ENCODE results near the gene FAM149B1.

FAM149B1 gene

DNA sequence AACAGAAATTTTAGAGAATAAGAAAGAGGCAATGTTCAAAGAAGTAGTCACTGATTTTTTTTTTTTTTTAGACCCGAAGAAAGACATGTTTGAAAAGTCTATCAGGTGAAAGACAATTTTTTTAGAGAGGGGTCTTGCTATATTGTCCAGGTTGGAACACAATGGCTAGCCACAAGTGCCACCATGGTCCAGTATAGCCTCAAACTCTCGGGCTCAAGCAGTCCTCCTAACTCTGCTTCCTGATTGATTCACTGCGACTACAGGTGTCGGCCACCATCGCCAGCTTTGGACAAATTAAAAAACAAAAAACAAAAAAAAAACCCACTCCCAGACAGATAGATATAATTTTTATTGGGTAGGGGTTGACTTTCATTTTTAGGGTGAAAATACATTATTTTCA, 22.3 kb downstream of the FAM149B1 start:
- Histone ChIP-seq H2AFZ (ENCODE audit: low read depth, low read length) (no peak overlapping the region), H3K4me3 (ENCODE audit: low read length) (no peak overlapping the region), H3K9me3 (ENCODE audit: low read length) (no peaks in the 10 kb centered on the region), H3K36me3 (ENCODE audit: insufficient read depth, low read length) (peaks cover 21% of the 10 kb centered on the region), H3K27me3 (ENCODE audit: insufficient read depth, low read length) (no peaks in the 10 kb centered on the region), H3K4me1 (ENCODE audit: insufficient read depth, low read length) (no peaks in the 10 kb centered on the region)

DNA sequence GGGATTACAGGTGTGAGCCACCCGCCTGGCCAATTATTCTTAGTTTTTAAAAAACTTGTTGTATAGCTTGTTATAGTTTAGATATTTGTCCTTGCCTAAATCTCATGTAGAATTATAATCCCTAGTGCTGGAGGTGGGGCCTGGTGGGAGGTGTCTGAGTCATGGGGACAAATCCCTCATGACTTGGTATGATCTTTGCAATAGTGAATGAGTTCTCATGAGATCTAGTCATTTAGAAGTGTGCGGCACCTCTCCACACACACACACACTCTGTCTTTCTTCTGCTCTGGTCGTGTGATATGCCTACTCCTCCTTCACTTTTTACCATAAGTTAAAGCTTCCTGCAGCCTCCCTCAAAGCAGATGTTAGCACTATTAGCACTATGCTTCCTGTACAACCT, 37.2 kb downstream of the FAM149B1 start:
- H2AFZ ChIP-seq (ENCODE audit: low read depth, low read length): no peak overlapping the region
- H3K27me3 ChIP-seq (ENCODE audit: insufficient read depth, low read length): no peaks in the 10 kb centered on the region
- peaks cover 8% of the 10 kb centered on the region for H3K9me3 ChIP-seq (ENCODE audit: low read length)
- H3K4me3 ChIP-seq (ENCODE audit: low read length): no peak overlapping the region
- H3K4me1 ChIP-seq (ENCODE audit: insufficient read depth, low read length): no peaks in the 10 kb centered on the region
- peaks cover 25% of the 10 kb centered on the region for H3K36me3 ChIP-seq (ENCODE audit: insufficient read depth, low read length)

DNA sequence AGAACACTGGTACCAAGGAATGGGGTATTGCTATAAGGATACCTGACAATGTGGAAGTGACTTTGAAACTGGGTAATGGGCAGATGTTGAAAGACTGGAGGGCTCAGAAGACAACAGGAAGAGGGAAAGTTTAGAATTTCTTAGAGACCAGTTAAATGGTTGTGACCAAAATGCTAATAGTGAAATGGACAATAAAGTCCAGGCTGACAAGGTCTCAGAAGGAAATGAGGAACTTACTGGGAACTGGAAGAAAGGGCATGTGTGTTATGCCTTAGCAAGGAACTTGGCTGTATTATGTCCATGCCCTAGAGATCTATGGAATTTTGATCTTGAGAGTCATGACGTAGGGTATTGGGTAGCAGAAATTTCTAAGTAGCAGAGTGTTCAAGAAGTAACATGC, 38.0 kb downstream of the FAM149B1 start:
- no peak overlapping the region for H2AFZ ChIP-seq (ENCODE audit: low read depth, low read length)
- peaks cover 28% of the 10 kb centered on the region for H3K36me3 ChIP-seq (ENCODE audit: insufficient read depth, low read length)
- no peak overlapping the region for H3K4me3 ChIP-seq (ENCODE audit: low read length)
- H3K27me3 ChIP-seq (ENCODE audit: insufficient read depth, low read length): no peaks in the 10 kb centered on the region
- H3K4me1 ChIP-seq (ENCODE audit: insufficient read depth, low read length): no peaks in the 10 kb centered on the region
- peaks cover 8% of the 10 kb centered on the region for H3K9me3 ChIP-seq (ENCODE audit: low read length)

DNA sequence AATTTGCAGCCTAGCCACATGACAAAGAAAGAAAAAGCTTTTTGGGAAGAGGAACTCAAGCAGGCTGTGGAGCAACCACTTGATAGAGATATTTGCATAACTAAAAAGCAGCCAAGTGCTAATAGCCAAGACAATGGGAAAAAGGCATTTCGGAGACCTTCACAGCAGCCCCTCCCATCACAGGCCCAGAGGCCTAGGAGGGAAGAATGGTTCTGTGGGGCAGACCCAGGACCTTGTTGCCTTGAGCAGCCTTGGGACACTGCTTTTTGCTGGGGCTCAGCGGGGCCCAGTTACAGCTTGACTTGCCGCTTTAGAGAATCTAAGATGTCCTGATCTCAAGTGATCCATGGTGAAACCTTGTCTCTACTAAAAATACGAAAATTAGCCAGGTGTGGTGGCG, 38.5 kb downstream of the FAM149B1 start:
- H2AFZ ChIP-seq (ENCODE audit: low read depth, low read length): no peak overlapping the region

DNA sequence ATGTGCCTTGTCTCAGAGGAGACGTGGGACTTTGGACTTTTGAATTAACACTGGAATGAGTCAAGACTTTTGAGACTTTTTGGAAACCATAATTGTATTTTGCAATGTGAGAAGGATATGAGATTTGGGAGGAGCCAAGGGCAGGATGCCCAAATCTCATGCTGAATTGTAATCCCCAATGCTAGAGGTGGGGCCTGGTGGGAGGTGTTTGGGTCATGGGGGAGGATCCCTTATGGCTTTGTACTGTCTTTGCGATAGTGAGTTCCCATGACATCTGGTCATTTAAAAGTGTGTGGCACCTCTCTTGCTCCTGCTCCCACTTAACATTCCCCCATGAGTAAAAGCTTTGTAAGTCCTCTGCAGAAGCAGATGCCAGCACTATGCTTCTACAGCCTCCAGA, 40.0 kb downstream of the FAM149B1 start:
- no peak overlapping the region for H3K4me3 ChIP-seq (ENCODE audit: low read length)
- no peak overlapping the region for H2AFZ ChIP-seq (ENCODE audit: low read depth, low read length)
- H3K4me1 ChIP-seq (ENCODE audit: insufficient read depth, low read length): no peaks in the 10 kb centered on the region
- H3K36me3 ChIP-seq (ENCODE audit: insufficient read depth, low read length): peaks cover 32% of the 10 kb centered on the region
- H3K9me3 ChIP-seq (ENCODE audit: low read length): peaks cover 8% of the 10 kb centered on the region
- H3K27me3 ChIP-seq (ENCODE audit: insufficient read depth, low read length): no peaks in the 10 kb centered on the region

More for the DNA sequence above, 38.5 kb downstream of the FAM149B1 start:
- Histone ChIP-seq H3K4me3 (ENCODE audit: low read length) (no peak overlapping the region), H3K27me3 (ENCODE audit: insufficient read depth, low read length) (no peaks in the 10 kb centered on the region), H3K9me3 (ENCODE audit: low read length) (peaks cover 8% of the 10 kb centered on the region), H3K36me3 (ENCODE audit: insufficient read depth, low read length) (peaks cover 32% of the 10 kb centered on the region), H3K4me1 (ENCODE audit: insufficient read depth, low read length) (no peaks in the 10 kb centered on the region)

DNA sequence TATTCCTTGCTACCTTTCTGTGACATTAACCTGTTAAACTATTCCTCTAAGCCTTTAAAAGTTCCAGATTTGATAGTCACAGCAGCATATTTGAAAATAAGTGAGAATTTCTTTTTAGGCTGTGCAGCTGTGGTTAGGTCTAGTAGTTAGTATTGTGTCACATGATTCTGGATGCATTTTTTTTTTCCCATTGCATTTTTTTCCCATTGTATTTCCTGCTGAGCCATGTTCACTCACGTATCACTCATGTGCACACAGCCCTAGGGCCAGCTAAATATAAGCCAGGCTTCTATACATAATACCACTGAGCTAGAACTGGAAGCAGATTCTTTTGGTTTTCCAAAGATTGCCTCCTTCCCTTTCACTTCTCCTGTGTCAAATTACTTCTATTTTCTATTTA, 41.8 kb downstream of the FAM149B1 start:
- Histone ChIP-seq H2AFZ (ENCODE audit: low read depth, low read length) (no peak overlapping the region), H3K9me3 (ENCODE audit: low read length) (peaks cover 8% of the 10 kb centered on the region), H3K27me3 (ENCODE audit: insufficient read depth, low read length) (no peaks in the 10 kb centered on the region), H3K36me3 (ENCODE audit: insufficient read depth, low read length) (peaks cover 28% of the 10 kb centered on the region), H3K4me1 (ENCODE audit: insufficient read depth, low read length) (no peaks in the 10 kb centered on the region), H3K4me3 (ENCODE audit: low read length) (no peak overlapping the region)

DNA sequence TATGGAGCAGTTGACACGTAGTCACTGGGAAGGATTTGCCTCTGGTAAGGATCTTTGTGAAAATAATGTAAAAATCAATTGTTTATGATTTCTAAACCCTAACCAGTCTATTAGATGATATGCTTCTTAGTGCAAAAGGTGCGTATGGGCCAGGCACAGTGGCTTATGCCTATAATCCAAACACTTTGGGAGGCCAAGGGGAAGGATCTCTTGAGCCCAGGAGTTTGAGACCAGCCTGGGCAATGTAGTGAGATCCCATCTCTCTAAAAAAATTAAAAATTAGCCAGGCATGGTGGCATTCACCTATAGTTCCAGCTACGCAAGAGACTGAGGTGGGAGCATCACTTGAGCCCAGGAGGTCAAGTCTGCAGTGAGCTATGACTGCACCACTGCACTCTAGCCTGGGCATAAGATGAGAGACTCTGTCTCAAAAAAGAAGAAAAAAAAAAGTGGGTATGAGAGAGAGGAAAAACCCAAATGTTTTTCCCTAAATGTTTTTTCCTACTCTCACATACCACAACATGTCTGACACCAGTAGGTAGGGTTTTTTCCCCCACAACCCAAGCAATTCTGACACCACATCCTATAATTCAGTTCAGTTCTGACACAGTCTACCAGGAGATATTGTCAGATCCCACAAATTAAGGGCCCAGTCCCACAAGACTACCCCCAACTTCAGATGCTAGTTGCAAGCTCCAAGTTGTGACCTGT, 42.6 kb downstream of the FAM149B1 start:
- Histone ChIP-seq H3K27me3 (ENCODE audit: insufficient read depth, low read length) (no peaks in the 10 kb centered on the region), H2AFZ (ENCODE audit: low read depth, low read length) (no peak overlapping the region), H3K4me3 (ENCODE audit: low read length) (no peak overlapping the region), H3K36me3 (ENCODE audit: insufficient read depth, low read length) (peaks cover 29% of the 10 kb centered on the region), H3K9me3 (ENCODE audit: low read length) (peaks cover 8% of the 10 kb centered on the region), H3K4me1 (ENCODE audit: insufficient read depth, low read length) (no peaks in the 10 kb centered on the region)

DNA sequence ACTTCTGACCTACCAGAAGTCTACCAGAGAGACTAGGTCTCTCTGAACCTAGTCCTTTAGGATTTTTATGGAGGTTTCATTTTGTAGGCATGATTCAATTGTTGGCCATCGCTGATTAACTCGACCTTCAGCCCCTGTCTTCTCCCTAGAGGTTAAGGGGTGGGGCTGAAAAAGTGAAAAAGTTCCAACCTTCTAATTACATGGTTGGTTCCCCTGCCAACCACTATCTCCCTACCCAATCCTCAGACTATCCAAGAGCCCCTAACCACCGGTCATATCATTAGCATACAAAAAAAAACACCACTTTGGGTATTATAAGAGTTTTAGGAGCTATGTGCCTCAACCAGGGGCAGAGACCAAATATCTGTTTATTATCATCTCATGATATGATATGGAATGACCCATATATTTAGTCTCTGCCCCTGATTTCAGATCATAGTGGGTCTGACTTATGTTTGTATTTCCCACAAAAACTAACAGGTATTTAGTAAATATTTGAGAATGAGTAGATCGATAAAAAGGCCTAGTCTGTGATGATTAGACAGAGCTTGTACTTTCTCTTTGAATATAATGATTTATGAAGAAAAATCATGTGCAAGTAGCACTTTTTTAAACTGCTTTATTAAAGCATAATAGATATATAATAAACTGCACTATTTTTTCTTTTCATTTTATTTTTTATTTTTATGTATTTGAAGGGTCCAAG, 43.3 kb downstream of the FAM149B1 start:
- Histone ChIP-seq H3K36me3 (ENCODE audit: insufficient read depth, low read length) (peaks cover 35% of the 10 kb centered on the region), H3K4me3 (ENCODE audit: low read length) (no peak overlapping the region), H3K4me1 (ENCODE audit: insufficient read depth, low read length) (no peaks in the 10 kb centered on the region), H2AFZ (ENCODE audit: low read depth, low read length) (no peak overlapping the region), H3K27me3 (ENCODE audit: insufficient read depth, low read length) (no peaks in the 10 kb centered on the region), H3K9me3 (ENCODE audit: low read length) (peaks cover 6% of the 10 kb centered on the region)

DNA sequence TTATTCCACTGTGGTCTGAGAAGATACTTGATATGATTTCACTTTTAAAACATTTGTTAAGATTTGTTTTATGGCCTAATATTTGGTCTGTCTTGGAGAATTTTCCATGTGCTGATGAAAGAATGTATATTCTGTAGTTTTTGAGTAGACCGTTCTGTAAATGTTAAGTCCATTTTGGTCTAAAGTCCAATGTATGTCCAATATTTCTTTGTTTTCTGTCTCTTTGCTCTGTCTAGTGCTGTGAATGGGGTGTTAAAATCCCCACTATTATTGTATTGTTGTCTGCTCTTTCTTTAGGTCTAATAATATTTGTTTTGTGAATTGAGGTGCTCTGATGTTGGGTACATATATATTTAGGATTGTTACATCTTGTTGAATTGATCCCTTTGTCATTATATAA, 47.8 kb downstream of the FAM149B1 start:
- Histone ChIP-seq H3K4me3 (ENCODE audit: low read length) (no peak overlapping the region), H3K27me3 (ENCODE audit: insufficient read depth, low read length) (no peaks in the 10 kb centered on the region), H2AFZ (ENCODE audit: low read depth, low read length) (no peak overlapping the region), H3K36me3 (ENCODE audit: insufficient read depth, low read length) (peaks cover 52% of the 10 kb centered on the region), H3K9me3 (ENCODE audit: low read length) (peaks cover 2% of the 10 kb centered on the region), H3K4me1 (ENCODE audit: insufficient read depth, low read length) (no peaks in the 10 kb centered on the region)

DNA sequence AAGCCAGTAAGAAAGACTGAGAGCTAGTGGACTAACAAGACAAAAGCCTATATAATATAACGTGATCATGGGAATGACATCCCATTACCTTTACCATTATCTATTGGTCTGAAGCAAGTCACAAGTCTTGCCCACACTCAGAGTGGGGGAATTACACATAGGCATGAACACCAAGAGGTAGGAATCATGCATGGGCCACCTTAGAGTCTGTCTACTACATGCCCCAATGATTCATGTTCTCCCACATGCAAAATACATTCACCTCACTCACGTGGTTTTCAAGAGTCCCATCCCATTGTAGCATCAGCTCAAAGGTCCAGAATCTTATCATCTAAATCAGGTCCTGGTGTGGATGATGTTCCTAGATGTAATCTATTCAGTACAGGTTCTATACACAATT, 49.7 kb downstream of the FAM149B1 start:
- no peaks in the 10 kb centered on the region for H3K4me1 ChIP-seq (ENCODE audit: insufficient read depth, low read length)
- H3K4me3 ChIP-seq (ENCODE audit: low read length): no peak overlapping the region
- no peak overlapping the region for H2AFZ ChIP-seq (ENCODE audit: low read depth, low read length)
- H3K9me3 ChIP-seq (ENCODE audit: low read length): peaks cover 2% of the 10 kb centered on the region
- H3K27me3 ChIP-seq (ENCODE audit: insufficient read depth, low read length): no peaks in the 10 kb centered on the region
- peaks cover 50% of the 10 kb centered on the region for H3K36me3 ChIP-seq (ENCODE audit: insufficient read depth, low read length)

DNA sequence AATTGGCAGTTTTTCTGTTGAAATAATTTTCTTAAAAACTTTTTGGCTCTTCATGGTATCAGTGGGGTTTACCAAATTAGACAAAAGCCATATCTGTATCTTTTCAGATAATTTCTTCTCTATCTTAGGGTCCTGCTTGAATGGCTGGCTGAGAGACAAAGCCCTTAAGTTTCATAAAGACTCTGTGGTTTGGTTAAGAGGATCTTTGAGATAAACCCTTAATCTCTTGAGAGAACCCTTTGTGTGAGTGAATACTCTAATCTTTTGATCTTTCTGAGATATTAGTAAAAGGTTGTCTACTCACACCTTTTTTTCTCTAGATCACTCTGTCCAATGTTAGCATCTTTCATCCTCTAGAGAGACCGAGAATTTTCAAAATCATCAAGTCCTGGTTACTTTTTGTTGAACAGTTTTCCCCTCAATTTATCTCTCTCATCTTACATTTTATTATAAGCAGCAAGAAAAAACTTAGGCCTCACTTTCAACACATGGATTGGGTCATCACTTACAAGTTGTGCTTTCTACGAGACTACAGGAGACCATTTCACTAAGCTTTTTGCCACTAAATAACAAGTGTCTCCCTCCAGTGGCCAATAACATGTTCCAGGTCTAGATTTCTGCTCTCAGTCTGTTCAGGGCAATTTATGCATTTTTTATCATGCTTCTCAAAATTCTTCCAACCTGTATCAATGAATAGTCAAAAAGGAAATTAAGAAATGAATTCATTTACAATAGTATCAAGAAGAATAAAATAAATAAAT, 50.7 kb downstream of the FAM149B1 start:
- Histone ChIP-seq H3K4me1 (ENCODE audit: insufficient read depth, low read length) (no peaks in the 10 kb centered on the region), H3K27me3 (ENCODE audit: insufficient read depth, low read length) (no peaks in the 10 kb centered on the region), H3K9me3 (ENCODE audit: low read length) (peaks cover 2% of the 10 kb centered on the region), H3K4me3 (ENCODE audit: low read length) (no peak overlapping the region), H2AFZ (ENCODE audit: low read depth, low read length) (no peak overlapping the region), H3K36me3 (ENCODE audit: insufficient read depth, low read length) (peaks cover 51% of the 10 kb centered on the region)

DNA sequence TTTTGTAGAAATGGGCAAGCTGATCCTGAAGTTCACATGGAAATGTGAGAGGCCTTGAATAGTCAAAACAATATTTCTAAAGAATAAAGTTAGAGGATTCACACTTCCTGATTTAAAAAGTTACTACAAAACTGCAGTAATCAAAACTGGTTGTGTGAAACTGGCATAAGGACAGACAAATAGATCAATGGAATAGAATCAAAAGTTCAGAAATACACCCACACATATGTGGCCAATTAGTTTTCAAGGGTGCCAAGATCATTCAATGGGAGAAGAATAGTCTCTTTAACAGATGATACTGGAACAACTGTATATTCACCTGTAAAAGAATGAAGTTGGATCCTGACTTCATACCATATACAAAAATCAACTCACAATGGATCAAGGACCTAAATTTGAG, 51.5 kb downstream of the FAM149B1 start:
- Histone ChIP-seq H2AFZ (ENCODE audit: low read depth, low read length) (no peak overlapping the region), H3K9me3 (ENCODE audit: low read length) (peaks cover 2% of the 10 kb centered on the region), H3K36me3 (ENCODE audit: insufficient read depth, low read length) (peaks cover 51% of the 10 kb centered on the region), H3K4me3 (ENCODE audit: low read length) (no peak overlapping the region), H3K27me3 (ENCODE audit: insufficient read depth, low read length) (no peaks in the 10 kb centered on the region), H3K4me1 (ENCODE audit: insufficient read depth, low read length) (no peaks in the 10 kb centered on the region)

DNA sequence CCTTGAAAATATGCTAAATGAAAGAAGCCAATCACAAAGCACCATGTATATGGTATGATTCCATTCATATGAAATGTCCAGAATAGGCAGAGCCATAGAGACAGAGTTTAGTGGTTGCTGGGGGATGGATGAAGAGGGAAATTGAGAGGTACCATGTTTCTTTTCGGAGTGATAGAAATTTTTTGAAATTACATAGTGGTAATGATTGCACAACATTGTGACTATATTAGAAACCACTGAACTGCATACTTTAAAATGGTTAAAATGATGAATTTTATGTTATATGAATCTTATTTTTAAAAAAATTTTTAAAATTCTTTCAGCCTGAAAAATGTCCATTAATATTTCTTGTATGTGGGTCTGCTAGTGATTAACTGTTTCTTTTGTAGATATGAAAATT, 53.1 kb downstream of the FAM149B1 start:
- Histone ChIP-seq H3K4me1 (ENCODE audit: insufficient read depth, low read length) (no peaks in the 10 kb centered on the region), H2AFZ (ENCODE audit: low read depth, low read length) (no peak overlapping the region), H3K4me3 (ENCODE audit: low read length) (no peak overlapping the region), H3K27me3 (ENCODE audit: insufficient read depth, low read length) (no peaks in the 10 kb centered on the region), H3K9me3 (ENCODE audit: low read length) (peaks cover 2% of the 10 kb centered on the region), H3K36me3 (ENCODE audit: insufficient read depth, low read length) (peaks cover 49% of the 10 kb centered on the region)

Data from neuron (in vitro differentiated cells).